ENCODE results near the gene BUD23. TPM values are rescaled to one million over a fixed set of nuclear protein-coding genes. Genes with fewer than 3 reads are reported as not detected.
"Not testable (repeated sequence)": the region's sequence is repeated elsewhere in the genome, so short reads cannot be mapped to it uniquely, and the experiment has no call there.

The BUD23 gene
- 31.9 and 80.5 TPM in 2 replicates for total RNA-seq (2014; rRNA removed; shearing (Covaris generic))

- DNase-seq (ENCODE audit: low spot score): peak; percentile 96
These were observed at the start of gene BUD23, which contains the start of gene DNAJC30 for GRCh38 chr7:73683056-73683787. BUD23 (plus strand) TSS chr7:73683597; CDS start chr7:73683626, 29 bp downstream. DNAJC30 (minus strand) TSS chr7:73683453; CDS start chr7:73683423, 30 bp downstream.

GRCh38 chr7:73633844-73634243 lies 49.6 kb upstream of the BUD23 start:
- no peak for DNase-seq (ENCODE audit: low spot score)

GRCh38 chr7:73635428-73636200 lies 47.8 kb upstream of the BUD23 start:
- no peak for DNase-seq (ENCODE audit: low spot score)

GRCh38 chr7:73638911-73639310 lies 44.5 kb upstream of the BUD23 start:
- no peak for DNase-seq (ENCODE audit: low spot score)

- no peak for DNase-seq (ENCODE audit: low spot score)
These were observed 40.6 kb upstream of the BUD23 start for GRCh38 chr7:73642834-73643233.

GRCh38 chr7:73644688-73645286 lies 38.6 kb upstream of the BUD23 start:
- DNase-seq (ENCODE audit: low spot score): no peak

GRCh38 chr7:73645643-73646174 lies 37.7 kb upstream of the BUD23 start:
- DNase-seq (ENCODE audit: low spot score): no peak

GRCh38 chr7:73646785-73647724 lies 36.3 kb upstream of the BUD23 start:
- DNase-seq (ENCODE audit: low spot score): no peak

- no peak for DNase-seq (ENCODE audit: low spot score)
These were observed 35.4 kb upstream of the BUD23 start for GRCh38 chr7:73647725-73648592.

- DNase-seq (ENCODE audit: low spot score): no peak
These were observed 34.6 kb upstream of the BUD23 start for GRCh38 chr7:73648593-73649332.

- DNase-seq (ENCODE audit: low spot score): no peak
These were observed 33.8 kb upstream of the BUD23 start for GRCh38 chr7:73649576-73649975.

- no peak for DNase-seq (ENCODE audit: low spot score)
These were observed 32.9 kb upstream of the BUD23 start for GRCh38 chr7:73650524-73650923.

GRCh38 chr7:73652541-73652949 lies 30.9 kb upstream of the BUD23 start:
- no peak for DNase-seq (ENCODE audit: low spot score)

- DNase-seq (ENCODE audit: low spot score): not testable (repeated sequence)
These were observed 28.1 kb upstream of the BUD23 start for GRCh38 chr7:73655309-73655708.

GRCh38 chr7:73659983-73660382 lies 23.4 kb upstream of the BUD23 start:
- no peak for DNase-seq (ENCODE audit: low spot score)

GRCh38 chr7:73660594-73660993 lies 22.8 kb upstream of the BUD23 start:
- DNase-seq (ENCODE audit: low spot score): not testable (repeated sequence)

GRCh38 chr7:73663033-73663432 lies 20.4 kb upstream of the BUD23 start:
- DNase-seq (ENCODE audit: low spot score): no peak

- peak; percentile 81 for DNase-seq (ENCODE audit: low spot score)
These were observed 15.9 kb upstream of the BUD23 start, which contains the start of gene VPS37D for GRCh38 chr7:73667344-73668102. VPS37D (plus strand) TSS chr7:73667831; CDS start chr7:73667959, 128 bp downstream.
